Mucosa of stomach (tissue), 1 donor: ENCODE measurements around the gene CDC42BPB.

ENCODE experiments used
- H3K27me3 ChIP-seq: one replicate; pipeline ENCODE4 v1.7.0; 2013; ENCODE audit warnings: mild to moderate bottlenecking, low read length; ENCODE audit not compliant: control insufficient read depth, insufficient read depth
- H3K36me3 ChIP-seq: one replicate; pipeline ENCODE4 v1.7.0; 2013; ENCODE audit warnings: low read length; ENCODE audit not compliant: control insufficient read depth, insufficient read depth
- H3K4me1 ChIP-seq: one replicate; pipeline ENCODE4 v1.7.0; 2013; ENCODE audit warnings: mild to moderate bottlenecking, low read length; ENCODE audit not compliant: control insufficient read depth, insufficient read depth
- H3K4me3 ChIP-seq: one replicate; pipeline ENCODE4 v1.7.0; 2013; ENCODE audit warnings: low read length
- H3K9ac ChIP-seq: one replicate; pipeline ENCODE4 v1.7.0; 2013; ENCODE audit warnings: mild to moderate bottlenecking, low read length, moderate library complexity
- H3K9me3 ChIP-seq: one replicate; pipeline ENCODE4 v1.7.0; 2013; ENCODE audit warnings: mild to moderate bottlenecking, low read length, moderate library complexity; ENCODE audit not compliant: control insufficient read depth
- donor health status: Pancreatic carcinoma.

Gene CDC42BPB

DNA sequence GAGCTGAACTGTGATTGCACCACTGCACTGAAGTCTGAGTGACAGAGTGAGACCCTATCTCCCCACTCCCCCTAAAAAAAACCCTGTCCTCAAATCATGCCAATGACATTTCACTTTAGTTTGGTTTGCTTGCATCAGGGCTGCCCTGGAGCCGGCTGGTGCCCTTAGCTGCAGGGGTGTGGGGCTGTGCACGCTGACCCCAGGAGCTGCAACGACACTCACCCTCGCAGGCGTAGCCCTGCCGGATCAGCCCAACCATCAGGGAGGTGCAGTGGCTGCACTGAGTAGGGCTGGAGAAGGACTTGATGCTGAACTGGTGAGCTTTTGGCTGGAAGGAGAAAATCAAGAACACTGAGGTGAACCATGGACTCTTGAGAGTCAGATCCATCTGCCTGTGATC, 105.1 kb downstream of the CDC42BPB start:
- Histone ChIP-seq H3K4me3 (no peak overlapping the region), H3K9ac (no peak overlapping the region), H3K4me1 (no peaks in the 10 kb centered on the region), H3K27me3 (no peaks in the 10 kb centered on the region), H3K36me3 (peaks cover 12% of the 10 kb centered on the region), H3K9me3 (no peaks in the 10 kb centered on the region)

DNA sequence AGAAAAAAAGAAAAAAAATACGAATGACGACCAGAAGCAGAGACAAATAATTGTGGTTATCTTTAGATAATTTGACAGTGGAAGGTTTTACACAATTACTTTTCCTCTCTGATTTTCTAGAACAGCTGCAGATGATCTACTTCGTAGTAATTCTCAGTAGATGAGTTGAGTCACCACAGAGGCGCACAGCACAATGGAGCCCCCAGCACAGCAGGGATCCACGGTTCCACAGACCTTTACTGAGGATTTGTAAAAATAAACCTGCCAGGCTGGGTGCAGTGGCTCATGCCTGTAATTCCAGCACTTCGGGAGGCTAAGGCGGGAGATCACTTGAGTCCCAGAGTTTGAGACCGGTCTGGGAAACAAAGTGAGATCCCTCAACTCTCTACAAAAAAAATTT, 105.5 kb downstream of the CDC42BPB start:
- H3K36me3 ChIP-seq = peaks cover 15% of the 10 kb centered on the region

DNA sequence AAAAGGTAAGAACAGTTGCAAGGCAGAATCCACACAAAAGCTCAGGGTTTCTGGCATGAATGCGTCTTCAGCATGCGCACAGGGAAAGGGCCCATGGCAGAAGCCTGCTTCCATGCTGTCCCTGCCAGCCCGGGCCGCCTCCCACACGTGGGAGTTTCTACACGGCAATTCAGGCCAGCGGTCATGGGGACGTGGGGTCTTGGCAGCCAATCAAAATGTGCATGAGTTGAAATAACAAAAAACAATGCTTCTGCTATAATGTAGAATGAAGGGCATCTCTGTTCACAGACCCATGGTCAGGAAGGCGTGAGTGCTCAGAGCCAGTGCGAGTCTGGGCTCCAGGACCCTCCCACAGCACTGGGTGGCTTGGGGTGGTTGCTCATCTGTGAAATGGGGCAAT, 106.3 kb downstream of the CDC42BPB start:
- Histone ChIP-seq H3K4me3 (no peak overlapping the region), H3K9me3 (no peaks in the 10 kb centered on the region), H3K4me1 (no peaks in the 10 kb centered on the region), H3K27me3 (no peaks in the 10 kb centered on the region), H3K9ac (no peak overlapping the region), H3K36me3 (peaks cover 15% of the 10 kb centered on the region)

More for the DNA sequence above, 105.5 kb downstream of the CDC42BPB start:
- Histone ChIP-seq H3K9ac (no peak overlapping the region), H3K4me1 (no peaks in the 10 kb centered on the region), H3K27me3 (no peaks in the 10 kb centered on the region), H3K4me3 (no peak overlapping the region), H3K9me3 (no peaks in the 10 kb centered on the region)

DNA sequence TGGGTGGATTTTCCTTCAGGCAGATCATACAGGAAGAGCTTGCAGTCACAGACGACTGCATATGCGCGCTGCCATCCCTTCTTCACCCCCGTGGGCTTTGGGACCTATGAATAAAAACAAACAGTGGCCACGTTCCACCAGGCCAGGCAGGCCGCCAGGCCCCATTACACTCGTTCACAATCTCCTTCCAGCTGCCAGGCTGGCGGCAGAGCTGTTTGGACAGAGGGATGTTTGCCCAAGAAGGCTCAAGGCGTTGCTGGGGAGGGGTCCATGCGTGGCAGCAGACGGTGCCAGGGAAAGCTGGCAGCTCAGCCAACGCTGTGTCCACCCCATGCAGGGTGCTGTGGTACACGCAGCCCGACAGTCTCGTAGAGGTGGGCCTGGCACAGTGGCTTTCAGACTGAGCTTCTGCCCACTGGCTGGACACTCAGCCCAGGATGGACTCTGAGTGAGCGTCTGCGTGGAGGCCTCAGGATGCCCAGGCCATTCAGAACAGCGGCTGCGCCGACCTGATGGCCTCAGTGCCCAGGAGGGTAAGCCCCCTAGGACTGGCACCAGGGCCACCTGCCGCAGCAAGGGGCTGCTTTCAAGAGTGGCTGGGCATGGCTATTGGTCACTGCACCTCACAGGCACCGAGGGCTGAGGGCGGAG, 107.4 kb downstream of the CDC42BPB start:
- Histone ChIP-seq H3K36me3 (peaks cover 24% of the 10 kb centered on the region), H3K4me1 (no peaks in the 10 kb centered on the region), H3K9ac (no peak overlapping the region), H3K27me3 (no peaks in the 10 kb centered on the region), H3K9me3 (no peaks in the 10 kb centered on the region), H3K4me3 (no peak overlapping the region)

DNA sequence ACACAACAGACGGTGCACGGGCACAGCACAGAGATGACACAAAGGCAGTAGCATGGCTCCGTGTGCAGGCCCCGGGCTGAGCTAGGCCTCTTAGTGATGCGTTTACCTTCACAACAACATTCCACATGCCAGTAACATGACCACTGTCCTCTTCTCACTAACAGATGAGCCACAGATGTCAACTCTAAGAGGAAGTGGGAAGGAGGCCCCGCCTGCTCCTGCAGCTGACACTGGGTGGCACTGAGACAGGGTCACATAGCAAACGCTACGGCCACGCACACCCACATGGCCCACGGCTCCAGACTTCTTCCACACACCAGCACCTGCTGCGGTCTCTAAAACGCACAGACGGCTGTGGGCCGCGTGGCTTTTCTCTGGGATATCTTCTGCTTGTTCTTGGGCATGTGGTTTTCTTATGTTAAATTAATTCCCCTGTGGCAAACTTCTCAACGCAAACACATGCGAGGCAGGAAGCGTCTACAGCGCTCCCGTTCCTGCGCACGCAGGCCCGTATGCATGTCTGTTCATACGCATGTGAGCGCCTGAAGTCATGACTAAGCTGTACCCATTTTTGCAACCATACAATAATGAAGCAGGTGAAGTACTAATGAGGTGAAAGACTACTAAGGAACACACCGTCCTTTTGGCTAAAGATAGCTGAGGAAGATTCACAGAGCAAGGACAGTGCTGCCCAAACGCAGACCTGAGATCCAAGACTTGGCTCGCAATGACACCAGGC, 108.1 kb downstream of the CDC42BPB start:
- H3K4me3 ChIP-seq = no peak overlapping the region
- H3K9ac ChIP-seq = no peak overlapping the region
- no peaks in the 10 kb centered on the region for H3K27me3 ChIP-seq
- peaks cover 24% of the 10 kb centered on the region for H3K36me3 ChIP-seq
- H3K9me3 ChIP-seq = no peaks in the 10 kb centered on the region
- no peaks in the 10 kb centered on the region for H3K4me1 ChIP-seq

DNA sequence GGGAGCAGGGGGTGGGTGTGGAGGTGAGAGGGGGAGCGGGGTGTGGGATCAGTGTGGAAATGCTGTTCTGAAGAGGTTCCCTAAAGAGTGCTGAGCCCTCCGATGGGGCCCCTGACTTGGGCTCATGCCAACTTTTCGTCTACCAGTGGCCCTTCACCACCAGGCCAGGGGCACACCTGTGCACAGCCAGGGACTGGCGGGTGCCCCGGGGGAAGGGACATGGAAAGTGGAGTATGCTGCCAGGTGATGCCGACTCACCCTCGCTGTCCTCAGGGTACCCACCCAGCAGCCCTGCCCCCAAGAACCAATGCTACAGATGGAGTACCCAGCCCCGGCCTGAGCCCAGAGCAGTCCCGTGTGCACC, 108.7 kb downstream of the CDC42BPB start:
- no peak overlapping the region for H3K4me3 ChIP-seq
- H3K27me3 ChIP-seq = no peaks in the 10 kb centered on the region
- H3K4me1 ChIP-seq = no peaks in the 10 kb centered on the region
- peaks cover 24% of the 10 kb centered on the region for H3K36me3 ChIP-seq
- no peaks in the 10 kb centered on the region for H3K9me3 ChIP-seq
- no peak overlapping the region for H3K9ac ChIP-seq

DNA sequence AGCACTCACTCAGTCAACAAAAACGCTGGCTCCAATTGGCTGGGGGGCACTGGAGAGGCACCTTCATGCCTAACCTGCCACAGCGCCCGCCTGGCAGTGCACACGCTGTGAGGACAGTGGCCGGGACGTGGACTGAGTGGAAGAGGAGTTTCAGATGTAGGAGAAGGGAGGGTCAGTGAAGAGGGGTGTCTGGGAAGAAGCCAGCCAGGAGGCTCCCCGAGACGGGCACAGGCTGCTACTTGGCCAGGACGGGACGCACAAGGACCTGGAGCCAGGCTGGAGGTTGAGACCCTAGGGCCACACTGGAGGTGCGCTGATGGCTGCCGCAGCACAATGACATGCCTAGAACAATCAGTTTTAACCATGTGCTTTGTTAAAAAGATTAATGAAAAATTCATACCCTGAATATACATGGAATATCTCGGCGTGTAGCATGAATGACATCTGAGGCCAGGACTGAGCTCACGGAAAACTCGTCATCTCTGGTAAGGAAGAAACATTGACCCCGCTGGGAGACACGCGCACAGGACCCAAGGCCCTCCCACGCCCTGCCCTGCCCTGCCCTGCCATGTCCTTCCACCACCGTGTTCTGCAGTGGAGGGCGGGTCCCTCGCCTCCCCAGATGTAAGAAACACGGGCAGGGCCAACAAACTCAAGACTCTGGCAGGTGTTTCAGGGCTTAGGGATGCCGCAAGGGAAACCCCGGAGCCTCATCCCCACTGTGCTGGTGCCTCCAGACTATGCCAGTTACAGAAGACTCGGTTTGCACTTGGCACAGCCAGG, 109.8 kb downstream of the CDC42BPB start:
- Histone ChIP-seq H3K27me3 (no peaks in the 10 kb centered on the region), H3K9me3 (no peaks in the 10 kb centered on the region), H3K4me1 (no peaks in the 10 kb centered on the region), H3K4me3 (no peak overlapping the region), H3K9ac (no peak overlapping the region), H3K36me3 (peaks cover 24% of the 10 kb centered on the region)

DNA sequence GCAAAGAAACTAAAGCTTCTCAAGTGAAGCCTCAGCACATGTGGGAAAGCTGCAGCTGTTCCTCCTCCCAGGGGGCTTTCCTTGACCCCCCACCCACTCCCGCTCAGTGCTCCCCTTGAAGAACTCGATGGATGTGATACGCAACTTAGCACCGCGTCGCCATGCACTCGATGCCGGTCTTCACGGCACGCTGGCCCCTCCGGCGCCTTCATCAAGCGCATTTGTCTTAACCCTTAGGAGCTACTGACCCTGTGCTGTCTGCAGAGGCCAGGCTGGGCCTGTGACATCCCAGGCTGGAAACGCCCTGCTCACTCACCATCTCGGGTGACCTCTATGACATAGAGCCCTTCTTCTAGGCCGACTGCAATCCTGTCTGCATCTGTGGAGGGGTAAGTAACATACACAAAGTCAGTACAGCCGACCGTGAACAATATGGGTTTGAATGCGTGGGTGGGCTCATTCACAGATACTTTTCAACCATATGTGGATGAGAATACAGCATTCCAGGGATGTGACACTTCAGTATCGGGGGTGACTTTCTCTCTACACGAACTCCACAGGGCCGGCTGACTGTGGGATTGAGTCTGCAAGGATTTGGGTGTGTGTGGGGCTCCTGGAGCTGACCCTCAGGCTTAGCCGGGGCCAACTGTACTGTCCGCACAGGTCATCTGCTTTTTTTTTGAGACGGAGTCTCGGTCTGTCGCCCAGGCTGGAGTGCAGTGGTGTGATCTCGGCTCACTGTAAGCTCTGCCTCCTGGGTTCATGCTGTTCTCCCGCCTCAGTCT, 111.8 kb downstream of the CDC42BPB start:
- Histone ChIP-seq H3K36me3 (peaks cover 29% of the 10 kb centered on the region), H3K4me3 (no peak overlapping the region), H3K9me3 (no peaks in the 10 kb centered on the region), H3K9ac (no peak overlapping the region), H3K27me3 (no peaks in the 10 kb centered on the region), H3K4me1 (peaks cover 3% of the 10 kb centered on the region)

DNA sequence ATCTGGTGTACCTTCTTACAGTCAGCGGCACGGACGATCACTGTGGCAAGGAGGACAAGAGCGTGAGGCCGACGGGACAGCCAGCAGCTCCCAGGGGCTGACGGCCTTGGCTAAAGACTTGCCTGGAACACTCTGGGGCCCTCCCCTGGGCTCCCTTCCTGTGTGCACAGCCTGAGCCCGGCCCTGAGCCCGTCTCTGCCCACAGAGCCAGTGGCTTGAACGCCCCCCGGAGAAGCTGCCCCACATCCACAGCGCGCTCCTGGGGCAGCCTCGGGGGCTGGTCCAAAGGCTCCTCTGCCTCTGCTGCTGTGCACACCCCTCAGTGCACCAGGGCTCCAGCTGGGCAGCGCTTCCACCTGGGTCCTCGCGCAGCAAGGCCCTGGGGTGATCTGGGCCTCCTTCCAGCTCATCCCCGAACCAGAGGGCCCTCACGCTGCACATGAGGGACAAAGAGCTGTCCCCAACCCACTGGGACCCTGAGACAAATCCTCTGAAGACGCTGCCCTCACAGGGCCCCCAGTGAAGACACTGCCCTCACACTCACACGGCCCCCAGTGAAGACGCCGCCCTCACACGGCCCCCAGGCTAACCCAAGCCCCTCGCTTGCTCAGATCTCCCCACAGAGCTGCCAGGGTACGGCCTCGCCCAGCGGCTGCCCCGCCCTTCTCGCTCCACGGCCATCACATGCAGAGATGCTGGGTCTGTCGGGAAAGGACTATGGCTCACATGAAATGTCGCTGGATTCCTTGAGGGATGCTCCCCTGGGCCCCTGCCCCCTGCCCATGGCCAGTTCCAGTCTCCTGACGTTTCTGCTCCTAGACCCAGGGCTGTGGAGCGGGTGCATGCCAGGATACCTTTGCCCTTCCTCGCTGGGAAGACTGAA, 112.7 kb downstream of the CDC42BPB start:
- Histone ChIP-seq H3K9me3 (no peaks in the 10 kb centered on the region), H3K27me3 (no peaks in the 10 kb centered on the region), H3K9ac (no peak overlapping the region), H3K4me3 (no peak overlapping the region), H3K4me1 (peaks cover 10% of the 10 kb centered on the region), H3K36me3 (peaks cover 27% of the 10 kb centered on the region)

DNA sequence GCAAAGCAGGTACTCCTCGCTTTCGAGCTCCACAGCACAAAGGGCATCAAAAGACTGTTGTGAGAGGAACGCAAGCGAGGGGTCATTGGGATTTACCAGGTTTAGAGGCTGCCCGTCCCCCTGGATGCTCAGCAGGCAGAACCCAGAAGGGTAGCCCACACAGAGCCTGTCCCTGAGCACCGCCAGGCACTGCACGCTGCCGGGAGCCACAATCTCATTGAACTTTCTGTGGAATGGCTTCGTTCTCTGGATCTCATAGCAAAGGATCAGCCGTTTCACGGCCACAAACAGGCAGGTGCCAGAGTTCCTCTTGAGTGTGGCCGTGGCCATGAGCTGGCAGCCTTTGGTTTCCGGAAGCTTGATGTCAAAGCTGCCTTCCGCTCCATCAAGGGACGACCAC, 113.4 kb downstream of the CDC42BPB start:
- Histone ChIP-seq H3K9me3 (no peaks in the 10 kb centered on the region), H3K4me3 (no peak overlapping the region), H3K36me3 (peaks cover 21% of the 10 kb centered on the region), H3K27me3 (no peaks in the 10 kb centered on the region), H3K4me1 (peaks cover 11% of the 10 kb centered on the region), H3K9ac (no peak overlapping the region)

DNA sequence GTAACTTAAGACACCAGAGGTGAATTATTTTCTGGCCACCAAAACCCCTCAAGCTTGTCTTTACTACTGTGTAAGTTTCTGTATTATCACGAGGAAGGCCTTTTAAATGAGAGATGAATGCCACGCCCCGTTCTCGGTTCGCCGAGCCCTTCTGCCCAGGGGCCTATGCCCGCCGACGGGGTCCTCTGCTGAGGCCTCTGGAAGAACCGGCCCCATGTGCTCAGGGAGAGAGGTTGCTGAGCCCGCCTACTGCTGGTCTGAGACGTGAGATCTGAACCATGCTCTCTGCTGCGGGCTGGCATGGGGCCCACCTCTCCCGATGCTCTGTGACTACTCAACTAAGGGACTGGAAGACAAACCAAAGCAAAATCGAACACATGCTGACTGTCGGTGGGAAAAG, 113.9 kb downstream of the CDC42BPB start:
- Histone ChIP-seq H3K9me3 (no peaks in the 10 kb centered on the region), H3K4me3 (no peak overlapping the region), H3K4me1 (peaks cover 11% of the 10 kb centered on the region), H3K9ac (no peak overlapping the region), H3K36me3 (peaks cover 21% of the 10 kb centered on the region), H3K27me3 (no peaks in the 10 kb centered on the region)
